ENCODE data around the gene PRPF4.

DNA sequence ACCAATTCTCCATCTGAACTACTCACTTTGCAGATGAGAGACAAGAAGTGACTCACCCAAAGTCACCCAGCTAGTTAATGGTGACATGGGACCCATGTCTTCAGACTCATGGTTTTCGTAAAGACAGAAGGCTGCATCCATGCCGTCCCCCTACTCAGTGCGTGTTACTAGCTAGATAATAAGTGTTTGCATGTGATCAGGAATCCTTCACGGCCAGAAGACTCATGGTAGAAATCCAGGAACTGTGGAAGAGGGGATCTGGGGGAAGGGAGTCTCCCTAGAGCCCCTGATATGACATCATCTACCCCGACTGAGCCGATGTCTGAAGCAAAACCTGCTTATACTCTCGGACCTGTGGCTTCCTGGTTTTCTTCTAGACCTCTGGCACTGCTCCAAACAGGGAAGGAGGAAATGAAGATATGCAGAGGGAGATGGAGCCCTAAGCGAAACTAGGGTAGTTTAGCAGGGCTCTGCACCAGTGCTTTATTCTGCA lies 24.4 kb downstream of the PRPF4 start:
- TF ChIP-seq, protein P1, sequence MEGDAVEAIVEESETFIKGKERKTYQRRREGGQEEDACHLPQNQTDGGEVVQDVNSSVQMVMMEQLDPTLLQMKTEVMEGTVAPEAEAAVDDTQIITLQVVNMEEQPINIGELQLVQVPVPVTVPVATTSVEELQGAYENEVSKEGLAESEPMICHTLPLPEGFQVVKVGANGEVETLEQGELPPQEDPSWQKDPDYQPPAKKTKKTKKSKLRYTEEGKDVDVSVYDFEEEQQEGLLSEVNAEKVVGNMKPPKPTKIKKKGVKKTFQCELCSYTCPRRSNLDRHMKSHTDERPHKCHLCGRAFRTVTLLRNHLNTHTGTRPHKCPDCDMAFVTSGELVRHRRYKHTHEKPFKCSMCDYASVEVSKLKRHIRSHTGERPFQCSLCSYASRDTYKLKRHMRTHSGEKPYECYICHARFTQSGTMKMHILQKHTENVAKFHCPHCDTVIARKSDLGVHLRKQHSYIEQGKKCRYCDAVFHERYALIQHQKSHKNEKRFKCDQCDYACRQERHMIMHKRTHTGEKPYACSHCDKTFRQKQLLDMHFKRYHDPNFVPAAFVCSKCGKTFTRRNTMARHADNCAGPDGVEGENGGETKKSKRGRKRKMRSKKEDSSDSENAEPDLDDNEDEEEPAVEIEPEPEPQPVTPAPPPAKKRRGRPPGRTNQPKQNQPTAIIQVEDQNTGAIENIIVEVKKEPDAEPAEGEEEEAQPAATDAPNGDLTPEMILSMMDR (IDR thresholded peaks at IDR 0.05; ENCODE audit: low read length) = no peak
- TF ChIP-seq EZH2 (optimal IDR thresholded peaks at IDR 0.05; ENCODE audit: low read depth, low read length) (no peak), EZH2phosphoT487 (IDR thresholded peaks at IDR 0.05; ENCODE audit: low read length) (no peak)

Measured in MM.1S (cell line).